HG02884 (cell line): ENCODE measurements around the gene RNF215.
"Not testable (repeated sequence)": the region's sequence is repeated elsewhere in the genome, so short reads cannot be mapped to it uniquely, and the experiment has no call there.

Source experiments
- ATAC-seq: cut with Tn5 transposase; IDR thresholded peaks from one replicate; pipeline ENCODE4 v1.9.1; 2021; ENCODE audit warnings: mild to moderate bottlenecking, moderate library complexity; ENCODE audit not compliant: unreplicated experiment

The RNF215 gene

DNA sequence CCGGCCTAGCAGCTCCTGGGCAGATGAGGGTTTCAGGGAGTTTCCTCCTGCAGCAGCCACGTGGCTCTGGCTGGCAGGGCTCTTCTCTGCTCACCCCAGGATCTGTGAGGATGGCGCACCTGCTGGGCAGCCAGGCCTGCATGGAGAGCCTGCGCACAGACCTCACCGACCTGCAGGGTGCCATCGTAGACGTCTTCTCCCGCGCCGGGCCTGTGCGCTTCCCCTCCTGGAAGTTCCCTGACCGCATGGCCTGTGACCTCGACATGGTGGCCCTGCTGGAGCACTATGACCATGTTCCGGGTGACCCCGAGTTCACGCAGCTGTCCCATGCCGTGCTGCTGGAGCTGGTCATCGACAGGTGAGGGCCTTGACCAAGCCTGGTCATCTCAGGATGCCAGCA lies 21.3 kb downstream of the RNF215 start:
- no peak for ATAC-seq

DNA sequence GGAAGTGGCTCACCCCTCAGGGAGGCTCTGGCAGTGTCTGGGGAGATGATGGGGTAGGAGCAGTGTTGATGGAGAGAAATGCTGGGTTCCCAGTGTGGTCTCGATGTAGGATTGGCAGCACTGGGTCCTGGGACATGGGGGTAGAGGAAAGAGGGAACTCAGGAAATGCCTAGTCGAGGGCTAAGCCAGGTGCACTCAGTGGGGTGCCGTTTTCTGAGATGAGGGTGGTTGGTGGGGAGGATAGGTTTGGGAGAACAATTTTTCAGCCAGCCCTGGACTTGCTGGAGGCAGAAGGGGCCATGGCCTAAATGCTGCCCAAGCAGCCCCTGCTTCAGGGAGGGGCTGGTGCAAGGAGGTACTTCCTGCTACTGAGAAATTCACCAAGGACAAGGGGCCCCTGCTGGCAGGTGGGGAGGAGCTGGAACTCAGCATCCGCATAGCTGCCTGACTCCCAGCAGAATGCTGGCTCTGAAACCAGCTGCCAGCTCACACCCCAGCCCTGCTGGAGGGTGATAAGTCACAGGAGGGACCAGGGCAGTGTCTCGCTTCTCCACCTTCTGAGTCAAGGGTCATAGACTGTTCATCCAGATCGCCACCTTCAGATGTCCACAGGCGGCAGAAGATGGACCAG lies 24.4 kb downstream of the RNF215 start:
- no peak for ATAC-seq

GRCh38 chr22:30361916-30362650 lies 25.1 kb downstream of the RNF215 start:
- no peak for ATAC-seq

DNA sequence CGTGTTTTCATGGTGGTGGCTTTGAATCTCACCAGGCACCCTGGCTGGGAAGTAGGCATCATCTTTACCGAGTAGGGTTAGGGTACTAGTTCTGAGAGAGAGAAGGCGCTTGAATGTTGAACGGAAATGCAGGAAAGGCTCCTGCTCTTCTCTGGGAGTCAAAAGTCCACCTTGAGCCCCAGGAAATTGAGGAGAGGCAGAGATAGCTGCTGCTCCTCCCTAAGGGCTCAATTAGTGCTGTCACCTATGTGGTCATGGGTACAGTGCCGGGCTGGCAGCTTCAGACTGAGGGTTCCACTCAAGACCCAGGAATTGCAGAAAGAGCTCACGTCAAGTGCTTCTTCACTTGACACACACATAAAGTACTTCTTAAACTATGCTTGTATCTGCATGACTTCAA lies 28.7 kb downstream of the RNF215 start:
- no peak for ATAC-seq

DNA sequence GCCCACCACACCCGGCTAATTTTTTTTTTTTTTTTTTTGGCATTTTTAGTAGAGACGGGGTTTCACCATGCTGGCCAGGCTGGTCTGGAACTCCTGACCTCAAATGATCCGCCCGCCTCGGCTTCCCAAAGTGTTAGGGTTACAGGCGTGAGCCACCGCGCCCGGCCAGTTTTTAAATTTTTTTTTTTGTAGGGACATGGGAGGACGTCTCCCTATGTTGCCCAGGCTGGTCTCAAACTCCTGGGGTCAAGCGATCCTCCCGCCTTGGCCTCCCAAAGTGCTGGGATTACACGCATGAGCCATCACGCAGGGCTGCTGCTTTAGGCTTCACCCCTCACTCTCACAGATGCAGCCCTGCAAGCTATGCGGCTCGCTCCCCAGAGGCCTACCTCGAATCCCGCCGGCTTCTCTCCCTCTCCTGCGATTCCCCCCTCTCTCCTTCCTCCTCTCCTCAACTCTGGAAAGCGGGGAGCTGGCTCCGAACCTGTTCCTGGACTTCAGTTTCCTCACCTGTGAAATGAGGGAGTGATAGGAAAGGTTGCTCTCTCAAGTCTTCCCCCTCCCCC lies 29.5 kb downstream of the RNF215 start:
- no peak for ATAC-seq

GRCh38 chr22:30357236-30357570 lies 30.0 kb downstream of the RNF215 start:
- no peak for ATAC-seq

DNA sequence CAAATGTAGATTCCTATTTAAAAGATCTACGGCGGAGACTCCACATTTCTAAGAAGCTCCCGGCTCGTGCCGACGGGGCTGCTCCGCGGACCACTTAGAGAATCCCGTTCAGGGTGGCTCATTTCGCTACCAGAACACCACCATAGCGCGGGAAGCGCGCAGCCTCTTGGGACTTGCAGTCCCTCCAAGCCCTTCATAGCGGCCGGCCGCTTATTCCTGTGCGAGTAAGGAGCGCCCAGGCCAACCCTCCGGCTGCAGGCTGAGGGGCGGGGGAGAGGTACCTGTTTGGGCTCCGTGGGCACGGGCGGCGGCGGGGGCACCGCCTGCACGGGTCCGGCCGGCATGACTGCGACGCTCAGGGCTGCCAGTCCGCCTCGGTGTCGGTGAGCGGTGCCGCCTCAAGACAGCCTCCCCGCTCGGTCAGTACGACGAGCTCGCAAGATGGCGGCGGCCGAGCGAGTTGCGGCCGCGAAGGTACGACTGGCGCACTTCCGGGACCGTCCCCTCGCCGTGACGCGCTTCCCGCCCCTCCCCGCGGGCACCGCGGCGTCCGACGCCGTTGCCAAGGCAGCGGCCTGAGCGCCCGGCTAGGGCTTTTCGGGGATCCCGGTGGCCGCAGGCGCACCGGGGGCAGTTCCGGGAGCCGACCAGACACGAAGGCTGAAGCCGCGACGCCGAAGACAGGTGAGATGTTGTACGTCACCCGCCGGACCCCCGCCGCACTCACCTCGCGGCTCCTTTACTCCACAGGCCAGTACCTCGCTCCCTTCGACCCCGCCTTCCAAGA lies 30.6 kb downstream of the RNF215 start, which contains the start of the genes CCDC157 and SF3A1:
Gene CCDC157, plus strand, starts transcription at position 559 of the 787 bp plus-strand sequence. CDS start 8,994 bp downstream, outside the sequence.
Gene SF3A1, minus strand, starts transcription at position 446 of the 787 bp plus-strand sequence. Its CDS starts 102 bp downstream, at position 344.
- peak; percentile 92 for ATAC-seq

DNA sequence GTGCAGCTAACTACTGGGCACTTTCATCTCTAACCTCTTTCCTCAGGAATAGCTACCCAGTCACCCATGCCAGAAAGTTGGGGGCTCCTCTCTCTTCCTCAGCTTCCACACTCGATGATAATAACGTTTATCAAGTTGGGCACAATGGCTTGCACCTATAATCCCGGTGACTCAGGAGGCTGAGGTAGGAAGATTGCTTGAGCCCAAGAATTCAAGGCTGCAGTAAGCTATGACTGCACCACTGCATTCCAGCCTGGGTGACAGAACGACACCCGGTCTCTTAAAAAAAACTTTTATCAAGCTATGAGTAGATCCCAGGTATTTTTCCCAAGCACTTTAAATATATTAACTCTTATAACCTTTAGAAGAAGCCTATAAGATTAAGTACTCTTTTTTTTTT lies 32.6 kb downstream of the RNF215 start:
- ATAC-seq: no peak

GRCh38 chr22:30351226-30351625 lies 36.0 kb downstream of the RNF215 start:
- ATAC-seq: no peak

GRCh38 chr22:30348809-30349208 lies 38.4 kb downstream of the RNF215 start:
- no peak for ATAC-seq

GRCh38 chr22:30348404-30348803 lies 38.8 kb downstream of the RNF215 start:
- no peak for ATAC-seq

- no peak for ATAC-seq
Measured at GRCh38 chr22:30347255-30347892, 39.8 kb downstream of the RNF215 start.

- no peak for ATAC-seq
Measured at GRCh38 chr22:30344447-30345200, 42.6 kb downstream of the RNF215 start.

GRCh38 chr22:30340911-30341685 lies 46.1 kb downstream of the RNF215 start:
- ATAC-seq: no peak

- ATAC-seq: no peak
Measured at GRCh38 chr22:30338802-30339201, 48.4 kb downstream of the RNF215 start.

- not testable (repeated sequence) for ATAC-seq
Measured at GRCh38 chr22:30338341-30338740, 48.9 kb downstream of the RNF215 start.

DNA sequence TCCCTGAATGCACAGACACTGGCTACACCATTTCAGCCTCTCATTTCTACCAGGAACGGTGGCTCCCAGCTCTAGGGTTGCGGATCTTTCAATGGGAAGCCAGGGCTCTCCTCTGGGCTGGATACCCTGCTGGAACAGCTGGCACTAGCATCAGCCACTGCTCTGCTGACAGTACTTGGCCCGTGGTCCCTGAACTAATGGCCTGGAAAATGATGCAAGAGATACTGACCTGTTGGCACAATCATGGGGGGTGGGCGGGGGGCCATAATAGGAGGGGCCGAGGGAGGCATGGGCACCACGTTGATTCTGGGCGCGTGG lies 49.8 kb downstream of the RNF215 start:
- no peak for ATAC-seq

GRCh38 chr22:30336752-30337460 lies 50.3 kb downstream of the RNF215 start:
- no peak for ATAC-seq

DNA sequence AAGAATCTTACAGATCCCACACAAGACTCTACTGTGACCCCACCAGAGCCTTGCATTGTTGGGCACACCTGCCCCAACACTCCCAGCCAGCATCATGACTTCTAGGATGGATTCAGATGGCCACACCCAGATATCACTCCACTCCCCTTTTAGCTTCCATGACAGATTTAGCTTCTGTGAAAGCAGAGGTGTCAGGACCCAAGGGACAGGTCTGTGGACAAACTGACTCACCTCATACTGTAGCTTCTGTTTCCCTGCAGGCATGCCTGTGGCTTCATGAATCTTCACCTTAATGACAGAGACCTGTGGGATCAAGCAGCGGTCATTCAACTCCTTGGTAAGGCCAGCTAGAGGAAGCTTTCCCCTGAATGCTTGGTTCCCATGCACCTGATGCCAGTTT lies 52.0 kb downstream of the RNF215 start:
- no peak for ATAC-seq
